Prostate gland (tissue), 2 donors: Measurements from ENCODE around the gene KCNG2. TPM values are rescaled to one million over a fixed set of nuclear protein-coding genes. Genes with fewer than 3 reads are reported as not detected.

Experiments
- DNase-seq: peaks from one replicate; pipeline ENCODE4 v3.0.0-alpha.2; 2019; ENCODE audit warnings: low spot score
- H3K27ac ChIP-seq, 2 donors: fragments of 200-600 bp; sonication (generic); 2 replicates each; pipeline ENCODE4 v1.5.1; 2017 to 2019
- H3K27me3 ChIP-seq: fragments of 200-600 bp; sonication (generic); replicated peaks from 2 replicates; pipeline ENCODE4 v1.5.1; 2019; ENCODE audit not compliant: insufficient read depth
- H3K36me3 ChIP-seq, 2 donors: fragments of 200-600 bp; sonication (generic); 1 replicate in 1 of 2; 2 replicates in 1 of 2; pipeline versions ENCODE4 v1.5.1 to v1.8.1; 2017 to 2019
- H3K4me1 ChIP-seq: fragments of 200-600 bp; sonication (generic); replicated peaks from 2 replicates; pipeline ENCODE4 v1.5.1; 2019
- H3K4me3 ChIP-seq, 2 donors: fragments of 200-600 bp; sonication (generic); 2 replicates each; pipeline ENCODE4 v1.5.1; 2017 to 2019
- H3K9me3 ChIP-seq: fragments of 200-600 bp; sonication (generic); 2 replicates; pipeline ENCODE4 v1.5.1; 2017
- CTCF ChIP-seq, 4 experiments: fragments of 200-600 bp in 2 of 4; fragments of 450-650 bp in 2 of 4; sonication (generic) in 2 of 4; IDR thresholded peaks; 1 replicate in 3 of 4; 2 replicates in 1 of 4; pipeline ENCODE4 v1.5.1; 2016 to 2019; ENCODE audit warnings: antibody characterized with exemption in 4 of 4, mild to moderate bottlenecking in 2 of 4, moderate library complexity in 2 of 4
- POLR2A ChIP-seq: fragments of 450-650 bp; IDR thresholded peaks from one replicate; pipeline ENCODE4 v1.6.1; 2016; ENCODE audit warnings: antibody characterized with exemption, mild to moderate bottlenecking
- POLR2AphosphoS5 ChIP-seq: sonication (generic); formaldehyde crosslinking; IDR thresholded peaks from one replicate; pipeline ENCODE4 v1.6.1; 2017; ENCODE audit warnings: antibody characterized with exemption
- WGBS: methylation state at CpG from one replicate; pipeline ENCODE4 v1.1.5; 2018; 5-methylcytosine and 5-hydroxymethylcytosine counted together
- intact Hi-C: fragments of 100-400 bp; cut with DNase I; formaldehyde crosslinking; loops from one replicate; pipeline ENCODE4 v1.14.2; 2022
- total RNA-seq, 2 donors: library from RNA; depleted of rRNA; stranded (reverse); fragments of >200 nt; gene quantifications; one replicate each; pipeline ENCODE4 v1.1.0, GENCODE V29; 2016

The KCNG2 gene
- total RNA-seq, 2 donors from 2014 or later: 3.7 TPM; not detected in 1

- Histone ChIP-seq H3K27me3 (no peaks in the 10 kb centered on the region), H3K36me3 (peaks cover 0 to 13% of the 10 kb centered on the region in 2 donors), H3K9me3 (no peaks in the 10 kb centered on the region), H3K4me3 (no peak overlapping the region), H3K4me1 (no peaks in the 10 kb centered on the region), H3K27ac (no peak overlapping the region)
- 97% methylated on average over 10 of the region's 10 CpGs for WGBS
- intact Hi-C loops: no loop called here
- no peak for DNase-seq
- TF ChIP-seq POLR2A (no peak), POLR2AphosphoS5 (no peak), CTCF (IDR thresholded peaks at IDR 0.05) (no peak)
These were observed 41.6 kb upstream of the KCNG2 start for GRCh38 chr18:79756143-79756500.

GRCh38 chr18:79756826-79757225, 40.9 kb upstream of the KCNG2 start:
- DNase-seq: no peak
- H3K27me3 ChIP-seq: no peaks in the 10 kb centered on the region
- no peaks in the 10 kb centered on the region for H3K4me1 ChIP-seq
- H3K9me3 ChIP-seq: no peaks in the 10 kb centered on the region
- no peak overlapping the region for H3K4me3 ChIP-seq
- intact Hi-C loops: no loop called here
- H3K36me3 ChIP-seq: peaks cover 0 to 13% of the 10 kb centered on the region in 2 donors
- WGBS: 97% methylated on average over 11 of the region's 11 CpGs
- no peak overlapping the region for H3K27ac ChIP-seq
- TF ChIP-seq POLR2AphosphoS5 (no peak), CTCF (IDR thresholded peaks at IDR 0.05) (no peak), POLR2A (no peak)

GRCh38 chr18:79760348-79760747, 37.4 kb upstream of the KCNG2 start:
- Histone ChIP-seq H3K4me3 (no peak overlapping the region), H3K27me3 (no peaks in the 10 kb centered on the region), H3K27ac (no peak overlapping the region), H3K9me3 (no peaks in the 10 kb centered on the region), H3K36me3 (no peaks in the 10 kb centered on the region), H3K4me1 (no peaks in the 10 kb centered on the region)
- DNase-seq: no peak
- intact Hi-C loops: no loop called here
- TF ChIP-seq POLR2AphosphoS5 (no peak), POLR2A (no peak), CTCF (IDR thresholded peaks at IDR 0.05) (no peak)
- WGBS: 20% methylated on average over 1 of the region's 1 CpG

- TF ChIP-seq POLR2AphosphoS5: no peak
- TF ChIP-seq CTCF (IDR thresholded peaks at IDR 0.05): no peak
- no peak for TF ChIP-seq POLR2A
- 56% methylated on average over 1 of the region's 1 CpG for WGBS
- H3K4me3 ChIP-seq: no peak overlapping the region
- H3K27me3 ChIP-seq: no peaks in the 10 kb centered on the region
- intact Hi-C loops: no loop called here
- no peak overlapping the region for H3K27ac ChIP-seq
- no peaks in the 10 kb centered on the region for H3K9me3 ChIP-seq
- no peaks in the 10 kb centered on the region for H3K36me3 ChIP-seq
- H3K4me1 ChIP-seq: no peaks in the 10 kb centered on the region
- no peak for DNase-seq
These were observed 36.9 kb upstream of the KCNG2 start for GRCh38 chr18:79760881-79761280.

GRCh38 chr18:79763407-79763806, 34.3 kb upstream of the KCNG2 start:
- intact Hi-C loops: no loop called here
- Histone ChIP-seq H3K4me1 (no peaks in the 10 kb centered on the region), H3K27me3 (no peaks in the 10 kb centered on the region), H3K9me3 (no peaks in the 10 kb centered on the region), H3K4me3 (no peak overlapping the region), H3K36me3 (no peaks in the 10 kb centered on the region), H3K27ac (no peak overlapping the region)
- no peak for TF ChIP-seq POLR2AphosphoS5
- no peak for TF ChIP-seq POLR2A
- no peak for TF ChIP-seq CTCF (IDR thresholded peaks at IDR 0.05)
- no peak for DNase-seq
